ENCODE data around the gene IL23A.

DNA sequence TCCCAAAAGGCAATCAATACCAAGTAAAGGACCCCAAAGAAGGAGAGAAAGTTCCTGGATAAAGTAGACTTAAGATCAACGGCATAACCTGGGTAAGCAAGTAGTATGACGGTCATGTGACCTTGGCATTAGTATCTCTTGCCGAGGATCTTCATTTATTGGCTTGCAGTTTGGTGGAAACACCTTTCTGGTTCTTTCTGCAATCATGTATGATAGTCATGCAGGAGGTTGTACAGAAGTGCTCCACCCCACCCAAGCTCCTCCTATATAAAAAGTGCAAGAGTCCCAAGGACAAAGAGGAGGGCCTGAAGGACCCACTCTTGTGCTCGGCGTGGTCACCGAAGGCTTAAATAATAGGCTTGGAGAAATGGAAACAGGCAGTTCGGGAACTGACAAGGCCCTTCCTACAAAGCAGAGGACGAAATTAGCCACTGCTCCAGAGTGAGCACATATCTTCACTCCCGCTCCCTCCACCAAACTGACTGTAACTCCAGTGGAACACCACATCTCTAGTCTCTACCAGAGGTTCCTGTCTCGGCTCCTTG, 39.3 kb upstream of the IL23A start:
- no peak for TF ChIP-seq KDM6A (CRISPR knock-in tag; IDR thresholded peaks at IDR 0.05; ENCODE audit: low read depth)
- TF ChIP-seq EZH2 (conservative IDR thresholded peaks at IDR 0.05; ENCODE audit: low read depth, low read length), result no peak

Data from HepG2 (cell line).